SK-N-MC (cell line): ENCODE data around the gene AASDH.

Source experiments
- DNase-seq: peaks from one replicate; pipeline ENCODE4 v3.0.0-alpha.2; 2011; ENCODE audit warnings: low read depth, low spot score
- H3K27ac ChIP-seq: fragments of 200-600 bp; sonication (generic); 2 replicates; pipeline ENCODE4 v1.5.1; 2016; ENCODE audit warnings: mixed run types
- H3K36me3 ChIP-seq: fragments of 200-600 bp; sonication (generic); 2 replicates; pipeline ENCODE4 v1.6.1; 2017; ENCODE audit warnings: antibody characterized with exemption, low read length, mixed read lengths; ENCODE audit not compliant: insufficient read depth
- H3K4me3 ChIP-seq: fragments of 200-600 bp; sonication (generic); 2 replicates; pipeline ENCODE4 v1.5.1; 2016
- H3K9ac ChIP-seq: fragments of 200-600 bp; sonication (generic); 2 replicates; pipeline ENCODE4 v1.8.0; 2017; ENCODE audit warnings: mixed run types, mixed read lengths; ENCODE audit not compliant: insufficient read length
- H3K9me3 ChIP-seq: fragments of 200-600 bp; sonication (generic); 2 replicates; pipeline ENCODE4 v1.6.1; 2017; ENCODE audit warnings: low read depth, mild to moderate bottlenecking, antibody characterized with exemption, low read length, moderate library complexity, mixed read lengths
- EZH2 ChIP-seq: fragments of 200-600 bp; sonication (generic); IDR thresholded peaks from one replicate; pipeline ENCODE4 v1.6.1; 2017; ENCODE audit warnings: antibody characterized with exemption
- FOXP2 ChIP-seq: optimal IDR thresholded peaks from 2 replicates; pipeline ENCODE3; 2011; ENCODE audit warnings: mild to moderate bottlenecking, moderate library complexity; ENCODE audit not compliant: insufficient read depth; ENCODE audit errors: extremely low read length, control extremely low read depth
- POLR2AphosphoS5 ChIP-seq: IDR thresholded peaks from 2 replicates; pipeline ENCODE4 v1.6.1; 2012; ENCODE audit warnings: mild to moderate bottlenecking, low read depth, low read length, borderline replicate concordance

Gene AASDH

GRCh38 chr4:56408978-56409377, 21.7 kb upstream of the AASDH start:
- H3K36me3 ChIP-seq: peaks cover 37% of the 10 kb centered on the region
- H3K4me3 ChIP-seq: no peak overlapping the region
- no peaks in the 10 kb centered on the region for H3K9me3 ChIP-seq
- H3K9ac ChIP-seq: no peak overlapping the region
- DNase-seq: no peak
- H3K27ac ChIP-seq: no peak overlapping the region
- TF ChIP-seq POLR2AphosphoS5 (no peak), FOXP2 (no peak), EZH2 (no peak)

DNA sequence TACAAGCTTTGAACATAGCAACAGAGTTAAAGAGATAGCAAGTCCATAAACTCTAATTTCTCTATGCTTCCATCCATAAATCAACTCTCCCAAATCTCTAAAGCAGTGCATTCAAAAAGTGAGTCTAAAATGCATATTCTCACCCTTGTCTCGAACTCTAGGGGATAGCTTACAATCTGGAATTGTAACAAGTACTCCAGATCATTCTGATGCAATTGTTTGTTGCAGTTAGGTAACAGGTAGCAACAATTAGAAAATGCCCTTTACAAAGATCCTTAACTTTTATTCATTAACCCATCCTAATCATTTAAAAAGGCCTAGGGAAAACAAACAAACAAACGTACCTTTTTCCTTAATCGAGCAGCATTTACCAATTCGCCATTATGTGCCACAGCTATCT, 18.9 kb upstream of the AASDH start:
- Histone ChIP-seq H3K36me3 (peaks cover 58% of the 10 kb centered on the region), H3K9me3 (no peaks in the 10 kb centered on the region), H3K9ac (no peak overlapping the region), H3K4me3 (no peak overlapping the region), H3K27ac (no peak overlapping the region)
- TF ChIP-seq EZH2 (no peak), POLR2AphosphoS5 (no peak), FOXP2 (no peak)
- no peak for DNase-seq

DNA sequence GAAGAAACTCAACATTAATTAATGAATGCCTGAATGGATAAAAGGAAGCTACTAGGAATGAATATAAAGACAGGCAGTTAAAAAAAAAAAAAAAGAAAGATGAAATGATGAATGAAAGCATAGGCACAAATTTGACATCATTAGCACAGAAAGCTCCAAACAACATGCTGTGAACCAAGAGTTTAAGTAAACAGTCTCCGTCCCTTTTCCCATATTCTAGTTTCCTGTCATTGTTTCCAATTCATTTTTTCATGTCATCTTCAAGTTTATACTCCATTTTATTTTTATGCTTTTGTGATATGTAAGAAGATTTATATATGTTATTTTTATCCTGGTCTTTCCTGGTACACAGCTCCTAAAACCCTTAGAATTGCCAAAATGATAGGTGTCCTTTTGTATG, 17.7 kb upstream of the AASDH start:
- Histone ChIP-seq H3K4me3 (no peak overlapping the region), H3K9ac (no peak overlapping the region), H3K36me3 (peaks cover 69% of the 10 kb centered on the region), H3K27ac (no peak overlapping the region), H3K9me3 (no peaks in the 10 kb centered on the region)
- DNase-seq: no peak
- no peak for TF ChIP-seq POLR2AphosphoS5
- no peak for TF ChIP-seq EZH2
- TF ChIP-seq FOXP2: no peak

- Histone ChIP-seq H3K36me3 (peaks cover 81% of the 10 kb centered on the region), H3K9me3 (no peaks in the 10 kb centered on the region), H3K27ac (no peak overlapping the region), H3K4me3 (no peak overlapping the region), H3K9ac (no peak overlapping the region)
- no peak for DNase-seq
- TF ChIP-seq EZH2 (no peak), FOXP2 (no peak), POLR2AphosphoS5 (no peak)
These were observed 13.3 kb upstream of the AASDH start for GRCh38 chr4:56400560-56400959.

DNA sequence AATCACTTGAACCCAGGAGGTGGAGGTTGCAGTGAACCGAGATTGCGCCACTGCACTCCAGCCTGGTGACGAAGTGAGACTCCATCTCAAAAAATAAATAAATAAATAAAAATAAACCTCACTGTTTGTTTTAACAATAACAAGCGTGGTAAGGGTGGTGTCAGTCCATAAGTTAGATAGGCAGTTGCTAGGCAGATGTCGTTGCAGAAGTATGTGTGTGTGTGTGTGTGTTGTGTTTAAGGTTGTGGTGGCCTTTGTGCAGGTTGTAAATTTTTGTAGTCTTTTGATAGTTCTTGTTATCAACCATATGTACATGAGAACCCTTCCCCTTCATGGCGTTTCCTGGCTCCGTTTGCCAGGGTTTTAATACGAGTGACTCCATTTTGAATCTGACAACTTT, 4.0 kb upstream of the AASDH start:
- Histone ChIP-seq H3K4me3 (no peak overlapping the region), H3K36me3 (peaks cover 13% of the 10 kb centered on the region), H3K27ac (no peak overlapping the region), H3K9ac (no peak overlapping the region), H3K9me3 (no peaks in the 10 kb centered on the region)
- no peak for DNase-seq
- no peak for TF ChIP-seq POLR2AphosphoS5
- TF ChIP-seq FOXP2: no peak
- no peak for TF ChIP-seq EZH2

- TF ChIP-seq POLR2AphosphoS5: no peak
- TF ChIP-seq EZH2: no peak
- TF ChIP-seq FOXP2: no peak
- DNase-seq: no peak
- Histone ChIP-seq H3K36me3 (no peaks in the 10 kb centered on the region), H3K9ac (no peak overlapping the region), H3K9me3 (no peaks in the 10 kb centered on the region), H3K27ac (no peak overlapping the region), H3K4me3 (no peak overlapping the region)
These were observed 2.3 kb upstream of the AASDH start for GRCh38 chr4:56389558-56389957.

GRCh38 chr4:56388306-56388705, 1.0 kb upstream of the AASDH start:
- TF ChIP-seq FOXP2 (no peak), POLR2AphosphoS5 (0 out of 2 replicates have a peak, but pooled peaks have one; percentile 42), EZH2 (no peak)
- no peak for DNase-seq
- Histone ChIP-seq H3K9me3 (no peaks in the 10 kb centered on the region), H3K9ac (peak overlapping the region; percentile 93), H3K4me3 (peak overlapping the region; percentile 93), H3K36me3 (no peaks in the 10 kb centered on the region), H3K27ac (no peak overlapping the region)

DNA sequence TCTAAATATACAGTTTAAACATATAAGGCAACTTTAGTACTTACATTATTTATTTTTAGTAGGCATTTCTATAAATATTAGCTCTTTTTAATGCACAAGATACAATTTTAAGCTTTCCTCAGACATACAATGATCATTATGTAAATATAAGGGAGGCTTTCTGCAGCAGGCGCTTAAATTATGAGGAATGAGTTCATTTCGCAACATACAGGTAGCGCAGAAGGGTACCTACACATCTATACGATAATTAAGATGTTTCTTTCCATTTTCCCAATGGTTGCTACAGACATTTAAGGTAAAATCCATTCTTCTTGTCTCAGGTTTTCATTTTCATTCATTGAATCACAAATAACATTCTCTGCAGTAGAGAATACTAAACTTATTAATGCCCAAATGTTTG, 1.2 kb downstream of the AASDH start:
- H3K27ac ChIP-seq: peak overlapping the region; percentile 98; the same call in 1 of the 2 replicates
- no peak for TF ChIP-seq EZH2
- TF ChIP-seq POLR2AphosphoS5: no peak
- TF ChIP-seq FOXP2: no peak
- H3K9ac ChIP-seq: peak overlapping the region; percentile 12
- no peaks in the 10 kb centered on the region for H3K36me3 ChIP-seq
- H3K9me3 ChIP-seq: no peaks in the 10 kb centered on the region
- peak overlapping the region; percentile 48 for H3K4me3 ChIP-seq
- DNase-seq: no peak

DNA sequence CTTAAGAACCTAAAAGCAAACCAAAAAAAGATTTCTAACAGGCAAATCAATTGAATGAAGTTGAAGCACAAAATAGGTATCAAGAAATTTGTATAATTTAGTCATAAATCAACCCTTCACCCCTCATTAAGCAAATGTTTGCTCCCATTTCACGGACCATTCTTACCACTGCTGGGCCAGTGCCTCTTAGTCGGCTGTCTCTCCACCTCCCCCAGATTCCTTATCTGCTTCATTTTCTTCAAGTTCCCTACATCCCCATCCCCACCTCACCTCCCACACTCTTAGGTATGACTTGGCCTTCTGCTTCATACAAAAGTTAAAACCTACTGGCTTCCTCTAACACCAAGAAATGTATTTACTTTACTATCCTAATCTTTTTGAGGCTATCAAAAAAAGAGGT, 11.8 kb downstream of the AASDH start:
- no peak overlapping the region for H3K9ac ChIP-seq
- DNase-seq: no peak
- H3K36me3 ChIP-seq: peaks cover 1% of the 10 kb centered on the region; the same call in 1 of the 2 replicates
- no peak overlapping the region for H3K4me3 ChIP-seq
- no peaks in the 10 kb centered on the region for H3K9me3 ChIP-seq
- no peak overlapping the region for H3K27ac ChIP-seq
- no peak for TF ChIP-seq EZH2
- TF ChIP-seq POLR2AphosphoS5: no peak
- no peak for TF ChIP-seq FOXP2
